GM23338 (cell line): ENCODE measurements around the gene THADA. TPM values are rescaled to one million over a fixed set of nuclear protein-coding genes. Genes with fewer than 3 reads are reported as not detected.

ENCODE experiments used
- ATAC-seq: fragments of 200-7000 bp; cut with Tn5 transposase; 3 replicates; pipeline ENCODE4 v1.9.1; 2020
- DNase-seq: peaks from one replicate; pipeline ENCODE4 v3.0.0-alpha.2; 2015; ENCODE audit warnings: low spot score
- H2AFZ ChIP-seq: fragments of 200-600 bp; sonication (generic); 2 replicates; pipeline ENCODE4 v1.8.0; 2016; ENCODE audit warnings: antibody characterized with exemption, mild to moderate bottlenecking, moderate library complexity
- H3F3A ChIP-seq: fragments of 200-600 bp; sonication (generic); replicated peaks from 2 replicates; pipeline ENCODE4 v1.8.0; 2017; ENCODE audit warnings: antibody characterized with exemption, mixed run types, low read depth
- H3K27ac ChIP-seq: fragments of 200-600 bp; sonication (generic); 2 replicates; pipeline ENCODE4 v1.6.1; 2016; ENCODE audit warnings: low read depth
- H3K27me3 ChIP-seq: fragments of 200-600 bp; sonication (generic); 2 replicates; pipeline ENCODE4 v1.8.0; 2016; ENCODE audit warnings: mild to moderate bottlenecking, mixed run types, moderate library complexity; ENCODE audit not compliant: insufficient read depth
- H3K36me3 ChIP-seq: fragments of 200-600 bp; sonication (generic); 2 replicates; pipeline ENCODE4 v1.8.0; 2016; ENCODE audit warnings: mild to moderate bottlenecking; ENCODE audit not compliant: insufficient read depth
- H3K4me1 ChIP-seq: fragments of 200-600 bp; sonication (generic); 2 replicates; pipeline ENCODE4 v1.8.0; 2016; ENCODE audit warnings: mild to moderate bottlenecking, moderate library complexity; ENCODE audit not compliant: insufficient read depth
- H3K4me2 ChIP-seq: fragments of 200-600 bp; sonication (generic); 2 replicates; pipeline ENCODE4 v1.7.1; 2017; ENCODE audit warnings: mixed run types
- H3K4me3 ChIP-seq: fragments of 200-600 bp; sonication (generic); 2 replicates; pipeline ENCODE4 v1.6.1; 2016; ENCODE audit warnings: mixed run types
- H3K79me2 ChIP-seq: fragments of 200-600 bp; sonication (generic); replicated peaks from 2 replicates; pipeline ENCODE4 v1.8.0; 2017; ENCODE audit warnings: mild to moderate bottlenecking; ENCODE audit not compliant: insufficient read depth
- H3K9me2 ChIP-seq: fragments of 200-600 bp; sonication (generic); 2 replicates; pipeline ENCODE4 v1.8.0; 2017; ENCODE audit not compliant: insufficient read depth
- H4K20me1 ChIP-seq: fragments of 200-600 bp; sonication (generic); replicated peaks from 2 replicates; pipeline ENCODE4 v1.8.0; 2017; ENCODE audit warnings: mild to moderate bottlenecking; ENCODE audit not compliant: insufficient read depth
- H3K27ac Mint-ChIP-seq: 2 replicates; pipeline ENCODE4 v1.8.0; 2020; ENCODE audit warnings: inconsistent platforms, mild to moderate bottlenecking, moderate library complexity, mixed read lengths
- H3K27me3 Mint-ChIP-seq: 3 replicates; pipeline ENCODE4 v1.8.0; 2022; ENCODE audit warnings: low read depth, mild to moderate bottlenecking, moderate library complexity, mixed read lengths, inconsistent platforms; ENCODE audit not compliant: insufficient read depth, poor library complexity
- H3K36me3 Mint-ChIP-seq: 3 replicates; pipeline ENCODE4 v1.8.0; 2021; ENCODE audit warnings: low read depth, mild to moderate bottlenecking, inconsistent platforms, moderate library complexity, mixed read lengths
- H3K4me1 Mint-ChIP-seq: 3 replicates; pipeline ENCODE4 v1.8.0; 2020; ENCODE audit warnings: mild to moderate bottlenecking, inconsistent platforms, mixed read lengths
- H3K4me3 Mint-ChIP-seq: 3 replicates; pipeline ENCODE4 v1.8.0; 2021; ENCODE audit warnings: moderate library complexity, mild to moderate bottlenecking, inconsistent platforms, mixed read lengths
- H3K9me3 Mint-ChIP-seq: 3 replicates; pipeline ENCODE4 v1.8.0; 2020; ENCODE audit warnings: moderate library complexity, mild to moderate bottlenecking, inconsistent platforms, mixed read lengths
- CREB1 ChIP-seq: fragments of 250-450 bp; sonication (Bioruptor Pico); IDR thresholded peaks from 2 replicates; pipeline ENCODE4 v1.5.0; 2020; ENCODE audit warnings: low read depth, mild to moderate bottlenecking, moderate library complexity
- ETS1 ChIP-seq: IDR thresholded peaks from 2 replicates; pipeline ENCODE4 v1.6.1; 2016; ENCODE audit warnings: antibody characterized with exemption
- EZH2 ChIP-seq: fragments of 200-600 bp; sonication (generic); IDR thresholded peaks from one replicate; pipeline ENCODE4 v1.8.0; 2017; ENCODE audit warnings: antibody characterized with exemption, mild to moderate bottlenecking, low read depth; ENCODE audit not compliant: unreplicated experiment
- EZH2phosphoT487 ChIP-seq: fragments of 200-600 bp; sonication (generic); IDR thresholded peaks from one replicate; pipeline ENCODE4 v1.8.1; 2018; ENCODE audit warnings: antibody characterized with exemption; ENCODE audit not compliant: unreplicated experiment
- JUNB ChIP-seq: IDR thresholded peaks from one replicate; pipeline ENCODE4 v1.6.1; 2016; ENCODE audit warnings: antibody characterized with exemption; ENCODE audit not compliant: unreplicated experiment
- NANOG ChIP-seq: IDR thresholded peaks from 2 replicates; pipeline ENCODE4 v1.6.1; 2016; ENCODE audit warnings: antibody characterized with exemption, borderline replicate concordance
- POLR2AphosphoS5 ChIP-seq: IDR thresholded peaks from 2 replicates; pipeline ENCODE4 v1.6.1; 2016; ENCODE audit warnings: antibody characterized with exemption, low read depth
- STAT1 ChIP-seq: IDR thresholded peaks from one replicate; pipeline ENCODE4 v1.6.1; 2016; ENCODE audit warnings: antibody characterized with exemption; ENCODE audit not compliant: unreplicated experiment
- ZNF114 ChIP-seq: fragments of 250-450 bp; sonication (Bioruptor Pico); IDR thresholded peaks from 2 replicates; pipeline ENCODE4 v1.5.0; 2020; ENCODE audit warnings: mild to moderate bottlenecking, moderate library complexity
- ZNF331 ChIP-seq: fragments of 250-450 bp; sonication (Bioruptor Pico); IDR thresholded peaks from 2 replicates; pipeline ENCODE4 v1.5.0; 2020; ENCODE audit warnings: low read depth, mild to moderate bottlenecking, moderate library complexity
- polyA plus RNA-seq: library from polyadenylated mRNA; unstranded; fragments of >200 nt; fragmentation: Nextera tagmentation; extraction: Ambion mirVana; gene quantifications from 2 replicates; pipeline ENCODE4 v1.2.1, GENCODE V29; 2016
- total RNA-seq: library from RNA; depleted of rRNA; stranded (reverse); fragments of >200 nt; shearing (Covaris generic); gene quantifications from 2 replicates; pipeline ENCODE4 v1.2.3, GENCODE V29; 2014
- TF ChIP-seq, protein P1 (sequence below), 2 experiments: fragments of 200-600 bp in 1 of 2; sonication (generic) in 1 of 2; conservative IDR thresholded peaks; 2 replicates each; pipeline versions ENCODE4 v1.5.1 to v1.6.1; 2016 to 2017; ENCODE audit warnings: antibody characterized with exemption in 2 of 2, low read depth in 2 of 2, mild to moderate bottlenecking in 2 of 2, moderate library complexity in 1 of 2
- TF ChIP-seq, protein P2 (sequence below): fragments of 250-450 bp; sonication (Bioruptor Pico); IDR thresholded peaks from 2 replicates; pipeline ENCODE4 v1.5.0; 2020; ENCODE audit warnings: mild to moderate bottlenecking, moderate library complexity
- TF ChIP-seq, protein P3 (sequence below): IDR thresholded peaks from one replicate; pipeline ENCODE4 v1.6.1; 2018; ENCODE audit warnings: antibody characterized with exemption; ENCODE audit not compliant: unreplicated experiment

The THADA gene
- total and polyA plus RNA-seq, 2 experiments from 2014 or later: 17.0 to 30.7 TPM

DNA sequence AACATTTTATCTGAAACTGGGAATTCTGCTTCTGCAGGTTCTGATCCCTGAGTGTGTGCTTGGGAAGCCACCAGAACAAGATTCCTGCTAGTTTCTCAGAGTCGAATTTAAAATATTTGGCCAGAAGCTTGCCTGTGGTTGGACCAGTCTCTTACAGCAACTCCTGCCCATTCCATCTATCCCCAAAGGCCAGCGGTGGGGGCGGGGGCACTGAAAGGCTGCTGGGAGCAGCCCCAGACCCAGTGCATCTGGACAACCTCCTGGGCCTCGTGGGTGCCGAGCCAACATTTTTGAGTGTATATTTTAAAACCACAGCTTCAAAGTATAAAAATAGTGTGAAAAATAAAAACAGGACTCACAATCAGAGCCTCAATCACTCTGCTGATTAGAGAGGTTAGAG lies 330.8 kb downstream of the THADA start:
- no peak overlapping the region for H3K4me3 Mint-ChIP-seq
- TF ChIP-seq EZH2phosphoT487: no peak
- TF ChIP-seq CREB1: no peak
- TF ChIP-seq ETS1: no peak
- TF ChIP-seq, protein P1, sequence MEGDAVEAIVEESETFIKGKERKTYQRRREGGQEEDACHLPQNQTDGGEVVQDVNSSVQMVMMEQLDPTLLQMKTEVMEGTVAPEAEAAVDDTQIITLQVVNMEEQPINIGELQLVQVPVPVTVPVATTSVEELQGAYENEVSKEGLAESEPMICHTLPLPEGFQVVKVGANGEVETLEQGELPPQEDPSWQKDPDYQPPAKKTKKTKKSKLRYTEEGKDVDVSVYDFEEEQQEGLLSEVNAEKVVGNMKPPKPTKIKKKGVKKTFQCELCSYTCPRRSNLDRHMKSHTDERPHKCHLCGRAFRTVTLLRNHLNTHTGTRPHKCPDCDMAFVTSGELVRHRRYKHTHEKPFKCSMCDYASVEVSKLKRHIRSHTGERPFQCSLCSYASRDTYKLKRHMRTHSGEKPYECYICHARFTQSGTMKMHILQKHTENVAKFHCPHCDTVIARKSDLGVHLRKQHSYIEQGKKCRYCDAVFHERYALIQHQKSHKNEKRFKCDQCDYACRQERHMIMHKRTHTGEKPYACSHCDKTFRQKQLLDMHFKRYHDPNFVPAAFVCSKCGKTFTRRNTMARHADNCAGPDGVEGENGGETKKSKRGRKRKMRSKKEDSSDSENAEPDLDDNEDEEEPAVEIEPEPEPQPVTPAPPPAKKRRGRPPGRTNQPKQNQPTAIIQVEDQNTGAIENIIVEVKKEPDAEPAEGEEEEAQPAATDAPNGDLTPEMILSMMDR (conservative IDR thresholded peaks at IDR 0.05; ENCODE audit: low read depth in 2 of 2): no peak
- TF ChIP-seq POLR2AphosphoS5: no peak
- TF ChIP-seq ZNF331 (CRISPR knock-in tag): no peak
- TF ChIP-seq, protein P2, sequence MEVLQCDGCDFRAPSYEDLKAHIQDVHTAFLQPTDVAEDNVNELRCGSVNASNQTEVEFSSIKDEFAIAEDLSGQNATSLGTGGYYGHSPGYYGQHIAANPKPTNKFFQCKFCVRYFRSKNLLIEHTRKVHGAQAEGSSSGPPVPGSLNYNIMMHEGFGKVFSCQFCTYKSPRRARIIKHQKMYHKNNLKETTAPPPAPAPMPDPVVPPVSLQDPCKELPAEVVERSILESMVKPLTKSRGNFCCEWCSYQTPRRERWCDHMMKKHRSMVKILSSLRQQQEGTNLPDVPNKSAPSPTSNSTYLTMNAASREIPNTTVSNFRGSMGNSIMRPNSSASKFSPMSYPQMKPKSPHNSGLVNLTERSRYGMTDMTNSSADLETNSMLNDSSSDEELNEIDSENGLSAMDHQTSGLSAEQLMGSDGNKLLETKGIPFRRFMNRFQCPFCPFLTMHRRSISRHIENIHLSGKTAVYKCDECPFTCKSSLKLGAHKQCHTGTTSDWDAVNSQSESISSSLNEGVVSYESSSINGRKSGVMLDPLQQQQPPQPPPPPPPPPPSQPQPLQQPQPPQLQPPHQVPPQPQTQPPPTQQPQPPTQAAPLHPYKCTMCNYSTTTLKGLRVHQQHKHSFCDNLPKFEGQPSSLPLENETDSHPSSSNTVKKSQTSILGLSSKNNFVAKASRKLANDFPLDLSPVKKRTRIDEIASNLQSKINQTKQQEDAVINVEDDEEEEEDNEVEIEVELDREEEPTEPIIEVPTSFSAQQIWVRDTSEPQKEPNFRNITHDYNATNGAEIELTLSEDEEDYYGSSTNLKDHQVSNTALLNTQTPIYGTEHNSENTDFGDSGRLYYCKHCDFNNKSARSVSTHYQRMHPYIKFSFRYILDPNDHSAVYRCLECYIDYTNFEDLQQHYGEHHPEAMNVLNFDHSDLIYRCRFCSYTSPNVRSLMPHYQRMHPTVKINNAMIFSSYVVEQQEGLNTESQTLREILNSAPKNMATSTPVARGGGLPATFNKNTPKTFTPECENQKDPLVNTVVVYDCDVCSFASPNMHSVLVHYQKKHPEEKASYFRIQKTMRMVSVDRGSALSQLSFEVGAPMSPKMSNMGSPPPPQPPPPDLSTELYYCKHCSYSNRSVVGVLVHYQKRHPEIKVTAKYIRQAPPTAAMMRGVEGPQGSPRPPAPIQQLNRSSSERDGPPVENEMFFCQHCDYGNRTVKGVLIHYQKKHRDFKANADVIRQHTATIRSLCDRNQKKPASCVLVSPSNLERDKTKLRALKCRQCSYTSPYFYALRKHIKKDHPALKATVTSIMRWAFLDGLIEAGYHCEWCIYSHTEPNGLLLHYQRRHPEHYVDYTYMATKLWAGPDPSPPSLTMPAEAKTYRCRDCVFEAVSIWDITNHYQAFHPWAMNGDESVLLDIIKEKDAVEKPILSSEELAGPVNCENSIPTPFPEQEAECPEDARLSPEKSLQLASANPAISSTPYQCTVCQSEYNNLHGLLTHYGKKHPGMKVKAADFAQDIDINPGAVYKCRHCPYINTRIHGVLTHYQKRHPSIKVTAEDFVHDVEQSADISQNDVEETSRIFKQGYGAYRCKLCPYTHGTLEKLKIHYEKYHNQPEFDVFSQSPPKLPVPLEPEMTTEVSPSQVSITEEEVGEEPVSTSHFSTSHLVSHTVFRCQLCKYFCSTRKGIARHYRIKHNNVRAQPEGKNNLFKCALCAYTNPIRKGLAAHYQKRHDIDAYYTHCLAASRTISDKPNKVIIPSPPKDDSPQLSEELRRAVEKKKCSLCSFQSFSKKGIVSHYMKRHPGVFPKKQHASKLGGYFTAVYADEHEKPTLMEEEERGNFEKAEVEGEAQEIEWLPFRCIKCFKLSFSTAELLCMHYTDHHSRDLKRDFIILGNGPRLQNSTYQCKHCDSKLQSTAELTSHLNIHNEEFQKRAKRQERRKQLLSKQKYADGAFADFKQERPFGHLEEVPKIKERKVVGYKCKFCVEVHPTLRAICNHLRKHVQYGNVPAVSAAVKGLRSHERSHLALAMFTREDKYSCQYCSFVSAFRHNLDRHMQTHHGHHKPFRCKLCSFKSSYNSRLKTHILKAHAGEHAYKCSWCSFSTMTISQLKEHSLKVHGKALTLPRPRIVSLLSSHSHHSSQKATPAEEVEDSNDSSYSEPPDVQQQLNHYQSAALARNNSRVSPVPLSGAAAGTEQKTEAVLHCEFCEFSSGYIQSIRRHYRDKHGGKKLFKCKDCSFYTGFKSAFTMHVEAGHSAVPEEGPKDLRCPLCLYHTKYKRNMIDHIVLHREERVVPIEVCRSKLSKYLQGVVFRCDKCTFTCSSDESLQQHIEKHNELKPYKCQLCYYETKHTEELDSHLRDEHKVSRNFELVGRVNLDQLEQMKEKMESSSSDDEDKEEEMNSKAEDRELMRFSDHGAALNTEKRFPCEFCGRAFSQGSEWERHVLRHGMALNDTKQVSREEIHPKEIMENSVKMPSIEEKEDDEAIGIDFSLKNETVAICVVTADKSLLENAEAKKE: no peak
- TF ChIP-seq JUNB: no peak
- TF ChIP-seq, protein P3, sequence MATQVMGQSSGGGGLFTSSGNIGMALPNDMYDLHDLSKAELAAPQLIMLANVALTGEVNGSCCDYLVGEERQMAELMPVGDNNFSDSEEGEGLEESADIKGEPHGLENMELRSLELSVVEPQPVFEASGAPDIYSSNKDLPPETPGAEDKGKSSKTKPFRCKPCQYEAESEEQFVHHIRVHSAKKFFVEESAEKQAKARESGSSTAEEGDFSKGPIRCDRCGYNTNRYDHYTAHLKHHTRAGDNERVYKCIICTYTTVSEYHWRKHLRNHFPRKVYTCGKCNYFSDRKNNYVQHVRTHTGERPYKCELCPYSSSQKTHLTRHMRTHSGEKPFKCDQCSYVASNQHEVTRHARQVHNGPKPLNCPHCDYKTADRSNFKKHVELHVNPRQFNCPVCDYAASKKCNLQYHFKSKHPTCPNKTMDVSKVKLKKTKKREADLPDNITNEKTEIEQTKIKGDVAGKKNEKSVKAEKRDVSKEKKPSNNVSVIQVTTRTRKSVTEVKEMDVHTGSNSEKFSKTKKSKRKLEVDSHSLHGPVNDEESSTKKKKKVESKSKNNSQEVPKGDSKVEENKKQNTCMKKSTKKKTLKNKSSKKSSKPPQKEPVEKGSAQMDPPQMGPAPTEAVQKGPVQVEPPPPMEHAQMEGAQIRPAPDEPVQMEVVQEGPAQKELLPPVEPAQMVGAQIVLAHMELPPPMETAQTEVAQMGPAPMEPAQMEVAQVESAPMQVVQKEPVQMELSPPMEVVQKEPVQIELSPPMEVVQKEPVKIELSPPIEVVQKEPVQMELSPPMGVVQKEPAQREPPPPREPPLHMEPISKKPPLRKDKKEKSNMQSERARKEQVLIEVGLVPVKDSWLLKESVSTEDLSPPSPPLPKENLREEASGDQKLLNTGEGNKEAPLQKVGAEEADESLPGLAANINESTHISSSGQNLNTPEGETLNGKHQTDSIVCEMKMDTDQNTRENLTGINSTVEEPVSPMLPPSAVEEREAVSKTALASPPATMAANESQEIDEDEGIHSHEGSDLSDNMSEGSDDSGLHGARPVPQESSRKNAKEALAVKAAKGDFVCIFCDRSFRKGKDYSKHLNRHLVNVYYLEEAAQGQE: no peak
- no peak for TF ChIP-seq ZNF114 (CRISPR knock-in tag)
- TF ChIP-seq EZH2: no peak
- no peak for TF ChIP-seq NANOG
- TF ChIP-seq STAT1: no peak
- Histone ChIP-seq H3K36me3 (no peaks in the 10 kb centered on the region), H3K27me3 (no peaks in the 10 kb centered on the region), H3K9me2 (no peaks in the 10 kb centered on the region), H3K4me3 (no peak overlapping the region), H3K27ac (no peak overlapping the region), H3K79me2 (no peaks in the 10 kb centered on the region), H3F3A (0 out of 2 replicates have a peak, but pooled peaks cover 3% of the 10 kb centered on the region), H3K4me2 (no peak overlapping the region), H4K20me1 (no peaks in the 10 kb centered on the region), H2AFZ (no peak overlapping the region), H3K4me1 (peaks cover 3% of the 10 kb centered on the region; the same call in 1 of the 2 replicates)
- ATAC-seq (no peak), DNase-seq (no peak)
- no peaks in the 10 kb centered on the region for H3K36me3 Mint-ChIP-seq
- peaks cover 29% of the 10 kb centered on the region for H3K4me1 Mint-ChIP-seq
- peaks cover 4% of the 10 kb centered on the region for H3K27me3 Mint-ChIP-seq
- no peak overlapping the region for H3K27ac Mint-ChIP-seq
- H3K9me3 Mint-ChIP-seq: no peaks in the 10 kb centered on the region
